Measurements from ENCODE around the gene CACHD1. TPM values are rescaled to one million over a fixed set of nuclear protein-coding genes. Genes with fewer than 3 reads are reported as not detected.

The CACHD1 gene
- total and polyA plus RNA-seq, 10 donors, result 1.1 to 17.3 (median 11.4) TPM

GRCh38 chr1:64655861-64656260, 185.9 kb downstream of the CACHD1 start:
- Histone ChIP-seq H3K4me3 (no peak overlapping the region), H3K4me1 (no peaks in the 10 kb centered on the region), H3K27ac (no peak overlapping the region), H3K9me3 (no peaks in the 10 kb centered on the region), H3K36me3 (peaks cover 0 to 9% (median 0%) of the 10 kb centered on the region in 6 donors), H3K27me3 (replicated peaks in 1 of 7) (no peaks in the 10 kb centered on the region)
- intact Hi-C loops (cut with DNase I; ENCODE audit: low total_unique reads), result no loop called here
- DNase-seq, result no peak
- TF ChIP-seq POLR2AphosphoS5 (IDR thresholded peaks at IDR 0.05), result no peak
- no peak for TF ChIP-seq CTCF (IDR thresholded peaks at IDR 0.05 in 8 of 11, conservative IDR thresholded peaks at IDR 0.05 in 3 of 11)
- TF ChIP-seq POLR2A (IDR thresholded peaks at IDR 0.05), result no peak
- WGBS, 5 donors, result 86 to 95% (median 89%) methylated on average over 2 of the region's 2 CpGs

DNA sequence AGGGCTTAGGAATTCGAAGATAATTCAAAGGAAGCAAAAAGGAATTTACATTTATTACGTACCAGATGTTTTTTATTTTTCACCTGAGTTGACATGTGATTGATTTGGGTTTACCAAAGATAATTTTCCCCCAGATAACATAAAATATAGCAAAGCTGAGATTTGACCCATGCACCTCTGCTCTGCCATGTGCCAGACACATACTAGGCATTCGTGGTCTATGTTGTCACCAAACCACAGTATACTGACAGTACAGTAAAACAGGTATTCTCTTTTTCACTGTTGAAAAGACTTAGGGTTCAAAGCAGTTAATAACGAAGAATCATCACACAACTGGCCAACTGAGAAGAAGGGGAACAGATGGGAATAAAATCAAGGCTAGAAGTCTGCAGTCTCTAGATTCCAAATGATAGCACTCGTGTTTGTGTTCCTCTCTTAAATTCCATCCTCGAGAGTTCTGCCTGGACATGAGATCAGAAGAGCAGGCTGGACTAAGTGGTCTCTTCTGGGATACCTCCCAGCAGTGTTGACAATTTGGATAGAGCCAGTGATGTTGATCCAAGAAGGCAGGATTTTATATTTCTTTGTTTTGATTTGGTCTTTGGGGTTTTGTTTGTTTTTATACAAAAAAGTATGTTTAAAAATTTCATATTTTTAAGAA, 189.7 kb downstream of the CACHD1 start:
- H3K9me3 ChIP-seq, result no peaks in the 10 kb centered on the region
- H3K4me1 ChIP-seq, result no peaks in the 10 kb centered on the region
- no peak overlapping the region for H3K27ac ChIP-seq
- WGBS, 5 donors, result 83 to 86% (median 84%) methylated on average over 6 of the region's 6 CpGs
- H3K36me3 ChIP-seq, result peaks cover 0 to 19% (median 0%) of the 10 kb centered on the region in 6 donors
- no peak for DNase-seq
- intact Hi-C loops (cut with DNase I; ENCODE audit: low total_unique reads), result no loop called here
- no peak for TF ChIP-seq POLR2A (IDR thresholded peaks at IDR 0.05)
- no peak for TF ChIP-seq POLR2AphosphoS5 (IDR thresholded peaks at IDR 0.05)
- TF ChIP-seq CTCF (IDR thresholded peaks at IDR 0.05 in 8 of 11, conservative IDR thresholded peaks at IDR 0.05 in 3 of 11), result no peak
- no peak overlapping the region for H3K4me3 ChIP-seq
- H3K27me3 ChIP-seq (replicated peaks in 1 of 7), result no peaks in the 10 kb centered on the region

GRCh38 chr1:64663668-64664067, 193.7 kb downstream of the CACHD1 start:
- WGBS, 5 donors, result 81 to 97% (median 88%) methylated on average over 6 to 7 of the region's 7 CpGs
- Histone ChIP-seq H3K36me3 (peaks cover 0 to 23% (median 0%) of the 10 kb centered on the region in 6 donors), H3K27ac (no peak overlapping the region), H3K27me3 (replicated peaks in 1 of 7) (no peaks in the 10 kb centered on the region), H3K4me1 (no peaks in the 10 kb centered on the region), H3K4me3 (no peak overlapping the region), H3K9me3 (no peaks in the 10 kb centered on the region)
- no peak for DNase-seq
- TF ChIP-seq POLR2AphosphoS5 (IDR thresholded peaks at IDR 0.05) (no peak), CTCF (IDR thresholded peaks at IDR 0.05 in 8 of 11, conservative IDR thresholded peaks at IDR 0.05 in 3 of 11) (peak in 1 of 11 experiments; percentile 15)
- intact Hi-C loops (cut with DNase I; ENCODE audit: low total_unique reads), result no loop called here

- Histone ChIP-seq H3K36me3 (peaks cover 0 to 16% (median 0%) of the 10 kb centered on the region in 6 donors), H3K27ac (no peak overlapping the region), H3K27me3 (replicated peaks in 1 of 7) (no peaks in the 10 kb centered on the region), H3K4me1 (no peaks in the 10 kb centered on the region), H3K4me3 (no peak overlapping the region), H3K9me3 (no peaks in the 10 kb centered on the region)
- intact Hi-C loops (cut with DNase I; ENCODE audit: low total_unique reads), result no loop called here
- 79 to 93% (median 89%) methylated on average over 6 of the region's 6 CpGs for WGBS, 5 donors
- DNase-seq, result no peak
- TF ChIP-seq CTCF (IDR thresholded peaks at IDR 0.05 in 8 of 11, conservative IDR thresholded peaks at IDR 0.05 in 3 of 11), result no peak
- no peak for TF ChIP-seq POLR2A (IDR thresholded peaks at IDR 0.05)
- no peak for TF ChIP-seq POLR2AphosphoS5 (IDR thresholded peaks at IDR 0.05)
Measured at GRCh38 chr1:64664299-64664698, 194.4 kb downstream of the CACHD1 start.
